Measurements from ENCODE around the gene MYOF.
A peak's percentile ranks its signal among the peaks of the same experiment; 100 is the strongest.
"Not testable (repeated sequence)": the region's sequence is repeated elsewhere in the genome, so short reads cannot be mapped to it uniquely, and the experiment has no call there.

Gene MYOF

DNA sequence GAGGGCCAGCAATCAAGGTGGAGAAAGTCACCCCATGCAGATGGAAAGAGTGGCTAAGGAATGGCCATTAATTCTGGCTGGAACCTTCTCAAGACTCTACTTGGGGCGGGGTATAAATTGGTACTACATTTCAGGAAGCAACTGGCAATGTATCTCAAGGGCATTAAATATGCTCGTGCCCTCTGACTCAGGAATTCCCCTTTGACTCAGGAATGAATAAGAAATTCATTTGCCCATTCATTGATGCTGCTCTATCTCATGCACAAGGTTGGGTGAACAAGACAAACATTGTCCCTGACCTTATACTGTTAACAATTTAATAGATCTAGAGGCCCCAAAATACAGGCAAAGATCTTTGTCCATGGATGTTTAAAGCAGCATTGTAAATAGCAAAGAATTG, 188.1 kb downstream of the MYOF start:
- no peak for DNase-seq (ENCODE audit: extremely low read depth, low read depth)
- TF ChIP-seq, protein P1, sequence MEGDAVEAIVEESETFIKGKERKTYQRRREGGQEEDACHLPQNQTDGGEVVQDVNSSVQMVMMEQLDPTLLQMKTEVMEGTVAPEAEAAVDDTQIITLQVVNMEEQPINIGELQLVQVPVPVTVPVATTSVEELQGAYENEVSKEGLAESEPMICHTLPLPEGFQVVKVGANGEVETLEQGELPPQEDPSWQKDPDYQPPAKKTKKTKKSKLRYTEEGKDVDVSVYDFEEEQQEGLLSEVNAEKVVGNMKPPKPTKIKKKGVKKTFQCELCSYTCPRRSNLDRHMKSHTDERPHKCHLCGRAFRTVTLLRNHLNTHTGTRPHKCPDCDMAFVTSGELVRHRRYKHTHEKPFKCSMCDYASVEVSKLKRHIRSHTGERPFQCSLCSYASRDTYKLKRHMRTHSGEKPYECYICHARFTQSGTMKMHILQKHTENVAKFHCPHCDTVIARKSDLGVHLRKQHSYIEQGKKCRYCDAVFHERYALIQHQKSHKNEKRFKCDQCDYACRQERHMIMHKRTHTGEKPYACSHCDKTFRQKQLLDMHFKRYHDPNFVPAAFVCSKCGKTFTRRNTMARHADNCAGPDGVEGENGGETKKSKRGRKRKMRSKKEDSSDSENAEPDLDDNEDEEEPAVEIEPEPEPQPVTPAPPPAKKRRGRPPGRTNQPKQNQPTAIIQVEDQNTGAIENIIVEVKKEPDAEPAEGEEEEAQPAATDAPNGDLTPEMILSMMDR (IDR thresholded peaks at IDR 0.05; ENCODE audit: low read depth, low read length) = no peak

DNA sequence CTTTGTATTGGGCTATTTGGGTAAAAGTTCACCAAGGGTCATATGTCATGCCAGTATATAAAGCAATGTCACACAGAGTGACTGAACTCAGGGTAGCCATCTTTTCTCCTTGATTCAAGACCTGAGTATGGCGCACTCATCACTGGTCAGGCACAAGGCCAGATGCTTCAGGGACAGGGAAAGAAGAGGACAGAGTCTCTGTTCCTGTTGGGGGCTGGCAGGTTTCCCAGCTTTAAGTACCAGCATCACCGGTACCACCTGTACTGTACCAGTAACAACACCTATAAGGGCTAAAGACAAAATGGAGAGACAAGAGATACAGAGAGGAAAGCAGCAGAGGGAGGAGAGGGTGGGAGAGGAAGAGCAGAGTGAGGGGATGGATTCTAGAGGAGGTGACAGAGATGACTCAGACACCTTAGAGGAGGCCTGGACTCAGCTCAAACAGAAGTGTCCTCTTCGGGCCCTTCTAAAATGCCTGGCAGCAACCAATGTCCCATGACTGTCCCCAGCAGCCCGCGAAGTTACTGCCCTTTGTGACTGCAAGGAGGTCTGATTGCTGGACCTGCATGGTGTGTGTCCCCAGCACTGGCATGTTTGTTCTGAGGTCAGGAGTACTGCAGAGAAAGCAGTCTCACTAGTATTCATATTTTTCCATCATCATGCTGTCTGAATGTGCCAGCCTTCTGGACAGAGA, 191.3 kb downstream of the MYOF start:
- no peak for DNase-seq (ENCODE audit: extremely low read depth, low read depth)
- TF ChIP-seq, protein P1 (IDR thresholded peaks at IDR 0.05; ENCODE audit: low read depth, low read length) = no peak

DNA sequence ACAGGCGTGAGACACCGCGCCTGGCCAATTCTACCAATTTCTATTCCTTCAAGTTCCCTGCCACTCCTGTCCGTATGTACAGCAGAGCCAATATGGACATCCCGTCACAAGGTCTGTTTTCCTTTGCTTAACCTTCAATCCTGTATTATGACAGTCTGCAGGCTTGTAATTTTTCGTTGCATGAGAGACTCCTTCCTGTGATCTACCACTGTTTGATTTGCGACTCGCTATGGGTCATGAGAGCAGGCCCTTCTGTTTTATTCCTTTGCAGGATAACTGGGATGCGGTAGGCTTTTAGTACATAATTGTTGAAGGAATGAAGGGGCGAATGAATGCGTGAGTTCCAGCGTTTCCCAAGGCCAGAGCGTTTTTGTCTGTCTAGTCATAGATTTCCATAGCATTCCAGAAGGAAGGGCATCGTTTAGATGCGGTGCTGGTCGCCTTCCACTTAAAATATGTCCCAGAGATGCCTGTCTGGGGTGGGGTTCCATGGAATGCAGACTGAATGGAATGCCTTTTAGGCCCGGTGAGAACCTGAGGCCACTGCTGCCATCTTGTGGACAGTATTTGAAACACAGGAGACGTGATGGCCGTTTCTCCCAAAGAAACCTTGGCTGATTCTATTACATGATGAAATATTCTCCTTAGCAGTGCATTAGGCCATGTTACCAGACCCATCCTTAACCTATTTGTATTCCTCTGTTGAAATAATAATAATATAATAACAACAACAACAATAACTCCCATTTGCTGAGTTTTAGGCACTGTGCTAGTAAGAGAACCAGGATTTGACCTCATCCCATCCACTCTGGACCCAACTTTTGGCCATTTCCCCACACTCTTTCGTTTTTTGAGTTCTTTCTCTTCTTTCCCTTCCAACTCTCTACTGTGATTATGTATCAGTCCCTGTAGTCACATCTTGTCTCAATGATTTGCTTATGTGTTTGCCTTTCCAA, 193.2 kb downstream of the MYOF start:
- peak; percentile 55 for DNase-seq (ENCODE audit: extremely low read depth, low read depth)
- TF ChIP-seq, protein P1 (IDR thresholded peaks at IDR 0.05; ENCODE audit: low read depth, low read length) = peak; percentile 68

DNA sequence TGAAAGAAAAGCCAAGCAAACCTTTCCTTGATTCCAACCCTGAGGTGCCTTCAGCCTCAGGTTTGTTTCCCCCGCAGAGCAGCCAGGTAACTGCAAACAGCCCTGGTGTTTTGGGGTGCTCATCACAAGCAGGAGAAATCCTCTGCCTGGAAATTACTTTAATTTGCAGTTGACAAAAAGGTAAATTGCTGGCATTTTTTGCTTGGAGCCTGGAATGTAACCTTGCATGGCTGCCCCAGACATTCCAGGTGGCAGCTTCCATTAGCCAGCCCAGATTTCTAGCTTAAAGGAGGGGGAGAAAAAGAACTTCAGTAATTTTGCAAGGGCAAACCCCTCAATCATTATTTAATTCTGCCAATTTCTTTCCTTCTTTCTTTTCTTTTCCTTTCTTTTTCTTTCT, 194.4 kb downstream of the MYOF start:
- TF ChIP-seq, protein P1 (IDR thresholded peaks at IDR 0.05; ENCODE audit: low read depth, low read length) = no peak
- no peak for DNase-seq (ENCODE audit: extremely low read depth, low read depth)

DNA sequence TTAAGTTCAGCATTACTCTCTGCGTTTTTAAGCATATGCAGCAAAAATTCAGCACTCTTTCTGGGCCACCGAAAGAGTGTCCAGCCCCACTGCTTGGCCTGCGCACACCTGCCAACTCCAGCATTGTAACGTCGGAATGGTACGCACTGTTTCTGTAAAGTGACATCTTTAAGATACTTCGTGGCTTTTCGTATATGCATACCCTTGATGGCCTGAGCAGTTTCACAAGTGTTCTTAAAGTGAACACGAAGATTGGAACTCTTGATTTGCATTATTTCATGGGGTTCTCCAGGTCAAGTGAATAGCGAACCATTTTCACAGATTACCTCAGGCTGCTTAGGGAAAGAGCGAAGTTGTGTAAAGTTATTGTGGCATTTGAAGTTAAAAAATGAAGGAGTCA, 197.9 kb downstream of the MYOF start:
- DNase-seq (ENCODE audit: extremely low read depth, low read depth) = not testable (repeated sequence)

DNA sequence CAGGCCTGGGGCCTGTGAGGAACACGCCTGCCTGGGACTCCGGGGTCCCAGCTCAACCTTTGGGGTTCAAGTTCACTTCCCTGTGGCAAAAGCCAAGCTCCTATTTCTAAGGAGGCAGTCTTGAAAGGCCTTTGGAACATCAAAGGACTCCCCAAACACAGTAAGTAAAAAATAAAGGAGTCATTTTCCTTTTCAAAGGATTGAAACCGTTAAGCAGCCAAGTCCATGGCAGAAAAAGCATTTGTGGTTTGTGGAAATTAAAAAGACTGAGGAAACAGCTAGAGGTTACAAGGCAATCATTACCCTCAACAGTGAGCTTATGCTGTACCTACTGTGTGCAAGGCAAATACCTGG, 200.8 kb downstream of the MYOF start:
- TF ChIP-seq, protein P1 (IDR thresholded peaks at IDR 0.05; ENCODE audit: low read depth, low read length) = no peak
- no peak for DNase-seq (ENCODE audit: extremely low read depth, low read depth)

DNA sequence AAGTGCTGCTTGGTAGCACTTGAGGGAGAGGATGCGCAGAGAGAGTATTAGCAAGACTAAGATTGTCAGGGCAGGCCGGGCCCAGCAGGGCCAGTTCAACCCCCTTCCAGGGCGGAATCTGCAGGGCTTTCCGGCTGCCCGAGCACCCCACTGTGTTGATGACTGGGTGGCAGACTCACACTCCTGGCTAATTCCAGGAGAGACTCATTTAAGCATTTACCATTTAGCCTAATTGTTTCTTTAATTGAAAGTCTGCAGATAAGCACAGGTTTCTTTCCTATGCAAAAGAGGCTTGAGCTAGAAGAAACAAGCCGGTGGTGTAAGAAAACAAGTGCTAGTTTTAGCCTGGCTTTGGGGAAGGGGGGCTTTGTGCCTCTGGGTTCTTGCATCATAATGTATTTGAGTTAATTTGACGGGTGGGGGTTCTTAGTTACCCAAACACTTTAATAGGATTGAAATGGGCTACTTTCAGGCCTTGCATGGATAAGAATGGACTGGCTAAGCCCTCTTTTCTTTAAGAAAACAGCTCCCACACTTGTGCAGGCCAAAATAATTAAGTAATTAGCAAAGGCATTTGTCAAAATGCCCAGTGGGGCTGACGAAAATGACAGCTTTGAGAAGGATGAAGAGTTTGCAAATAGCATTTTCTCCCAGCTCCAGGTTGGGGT, 201.3 kb downstream of the MYOF start:
- no peak for DNase-seq (ENCODE audit: extremely low read depth, low read depth)
- TF ChIP-seq, protein P1 (IDR thresholded peaks at IDR 0.05; ENCODE audit: low read depth, low read length) = no peak
